Mesenchymal stem cell (in vitro differentiated cells and primary cell): ENCODE results near the gene CLNK.

ENCODE experiments used
- DNase-seq: peaks from one replicate; pipeline ENCODE4 v3.0.0-alpha.2; 2013
- H2AFZ ChIP-seq: one replicate; pipeline ENCODE4 v1.6.1; 2013; ENCODE audit warnings: low read depth, mild to moderate bottlenecking, control low read depth, inconsistent platforms, low read length, moderate library complexity
- H2AK5ac ChIP-seq: 2 replicates; pipeline ENCODE4 v1.6.1; 2013; ENCODE audit warnings: low read length, moderate library complexity, mild to moderate bottlenecking, inconsistent platforms; ENCODE audit not compliant: severe bottlenecking
- H2BK120ac ChIP-seq: one replicate; pipeline ENCODE4 v1.6.1; 2013; ENCODE audit warnings: low read depth, mild to moderate bottlenecking, inconsistent platforms, low read length, moderate library complexity
- H2BK12ac ChIP-seq, 2 experiments: one replicate each; pipeline ENCODE4 v1.6.1; 2013; ENCODE audit warnings: inconsistent platforms in 2 of 2, low read length in 2 of 2, mild to moderate bottlenecking in 2 of 2, moderate library complexity in 2 of 2, control low read depth in 1 of 2
- H2BK15ac ChIP-seq: one replicate; pipeline ENCODE4 v1.6.1; 2013; ENCODE audit warnings: mild to moderate bottlenecking, low read depth, inconsistent platforms; ENCODE audit not compliant: poor library complexity, severe bottlenecking
- H2BK5ac ChIP-seq: 2 replicates; pipeline ENCODE4 v1.6.1; 2013; ENCODE audit warnings: low read depth, mild to moderate bottlenecking, low read length, control low read depth, inconsistent platforms; ENCODE audit not compliant: poor library complexity, severe bottlenecking
- H3K14ac ChIP-seq, 2 experiments: one replicate each; pipeline ENCODE4 v1.6.1; 2013; ENCODE audit warnings: inconsistent platforms in 2 of 2, low read length in 2 of 2, control low read depth in 1 of 2, mild to moderate bottlenecking in 1 of 2, moderate library complexity in 1 of 2
- H3K18ac ChIP-seq, 2 experiments: one replicate each; pipeline ENCODE4 v1.6.1; 2013; ENCODE audit warnings: inconsistent platforms in 2 of 2, low read length in 2 of 2, control low read depth in 1 of 2, low read depth in 1 of 2, mild to moderate bottlenecking in 1 of 2
- H3K23ac ChIP-seq, 2 experiments: one replicate each; pipeline ENCODE4 v1.6.1; 2013; ENCODE audit warnings: inconsistent platforms in 2 of 2, low read length in 2 of 2, mild to moderate bottlenecking in 2 of 2, moderate library complexity in 2 of 2, control low read depth in 1 of 2
- H3K27ac ChIP-seq: 2 replicates; pipeline ENCODE4 v1.5.1; 2013; ENCODE audit warnings: mild to moderate bottlenecking, moderate library complexity, low read length, control low read depth, inconsistent platforms; ENCODE audit not compliant: poor library complexity, severe bottlenecking
- H3K27me3 ChIP-seq, 2 experiments: 2 replicates each; pipeline versions ENCODE4 v1.6.1 to v1.7.0; 2013; ENCODE audit warnings: low read length in 2 of 2, mild to moderate bottlenecking in 2 of 2, moderate library complexity in 2 of 2, control low read depth in 1 of 2, inconsistent platforms in 1 of 2; ENCODE audit not compliant: control insufficient read depth in 1 of 2, insufficient read depth in 1 of 2
- H3K36me3 ChIP-seq, 2 experiments: 2 replicates each; pipeline versions ENCODE4 v1.6.1 to v1.7.0; 2013; ENCODE audit warnings: low read length in 2 of 2, control low read depth in 1 of 2, inconsistent platforms in 1 of 2, low read depth in 1 of 2, mild to moderate bottlenecking in 1 of 2; ENCODE audit not compliant: insufficient read depth in 2 of 2, control insufficient read depth in 1 of 2
- H3K4ac ChIP-seq, 2 experiments: one replicate each; pipeline ENCODE4 v1.6.1; 2013; ENCODE audit warnings: inconsistent platforms in 2 of 2, low read length in 2 of 2, mild to moderate bottlenecking in 2 of 2, moderate library complexity in 2 of 2, control low read depth in 1 of 2, low read depth in 1 of 2
- H3K4me1 ChIP-seq: 2 replicates; pipeline ENCODE4 v1.6.1; 2013; ENCODE audit warnings: low read depth, low read length, control low read depth; ENCODE audit not compliant: control insufficient read depth, insufficient read depth
- H3K4me2 ChIP-seq: 2 replicates; pipeline ENCODE4 v1.6.1; 2013; ENCODE audit warnings: low read length, mild to moderate bottlenecking, inconsistent platforms; ENCODE audit not compliant: poor library complexity, severe bottlenecking
- H3K4me3 ChIP-seq, 2 experiments: 2 replicates each; pipeline versions ENCODE4 v1.5.1 to v1.7.0; 2013; ENCODE audit warnings: low read length in 2 of 2, mild to moderate bottlenecking in 2 of 2, control low read depth in 1 of 2, low read depth in 1 of 2; ENCODE audit not compliant: insufficient read depth in 1 of 2
- H3K79me1 ChIP-seq: replicated peaks from 2 replicates; pipeline ENCODE4 v1.6.1; 2013; ENCODE audit warnings: mild to moderate bottlenecking, control low read depth, low read length, inconsistent platforms; ENCODE audit not compliant: poor library complexity, severe bottlenecking
- H3K9ac ChIP-seq: 2 replicates; pipeline ENCODE4 v1.7.0; 2013; ENCODE audit warnings: mild to moderate bottlenecking, low read length, moderate library complexity
- H3K9me3 ChIP-seq: 2 replicates; pipeline ENCODE4 v1.7.0; 2013; ENCODE audit warnings: mild to moderate bottlenecking, low read length; ENCODE audit not compliant: control insufficient read depth
- H4K8ac ChIP-seq: one replicate; pipeline ENCODE4 v1.6.1; 2013; ENCODE audit warnings: inconsistent platforms, mild to moderate bottlenecking, low read length, moderate library complexity
- H4K91ac ChIP-seq: one replicate; pipeline ENCODE4 v1.6.1; 2013; ENCODE audit warnings: mild to moderate bottlenecking, low read length, inconsistent platforms
- WGBS: methylation state at CpG from one replicate; pipeline ENCODE4 v1.1.7; 2013; ENCODE audit warnings: mixed read lengths; 5-methylcytosine and 5-hydroxymethylcytosine counted together

CLNK gene

GRCh38 chr4:10587697-10588096 is 96.9 kb downstream of the CLNK start:
- no peak overlapping the region for H3K4ac ChIP-seq
- H2AFZ ChIP-seq, result no peak overlapping the region
- H4K8ac ChIP-seq, result no peak overlapping the region
- DNase-seq, result no peak
- no peak overlapping the region for H3K9ac ChIP-seq
- H3K9me3 ChIP-seq, result no peaks in the 10 kb centered on the region
- H2AK5ac ChIP-seq, result no peak overlapping the region
- no peak overlapping the region for H3K14ac ChIP-seq
- H2BK120ac ChIP-seq, result no peak overlapping the region
- no peak overlapping the region for H3K4me2 ChIP-seq
- no peaks in the 10 kb centered on the region for H3K36me3 ChIP-seq
- no peak overlapping the region for H2BK5ac ChIP-seq
- no peak overlapping the region for H2BK12ac ChIP-seq
- H3K27me3 ChIP-seq, result no peaks in the 10 kb centered on the region
- H4K91ac ChIP-seq, result no peak overlapping the region
- peaks cover 15% of the 10 kb centered on the region for H3K4me1 ChIP-seq
- no peak overlapping the region for H2BK15ac ChIP-seq
- H3K4me3 ChIP-seq, result no peak overlapping the region
- no peak overlapping the region for H3K23ac ChIP-seq
- H3K18ac ChIP-seq, result no peak overlapping the region
- no peak overlapping the region for H3K27ac ChIP-seq
- WGBS, result 37% methylated on average over 7 of the region's 8 CpGs
- no peaks in the 10 kb centered on the region for H3K79me1 ChIP-seq

- Histone ChIP-seq H2AK5ac (no peak overlapping the region), H3K4me2 (no peak overlapping the region), H3K79me1 (no peaks in the 10 kb centered on the region), H2BK5ac (no peak overlapping the region), H3K27ac (no peak overlapping the region), H3K14ac (no peak overlapping the region), H2BK15ac (no peak overlapping the region), H3K4me3 (no peak overlapping the region), H4K8ac (no peak overlapping the region), H3K9ac (no peak overlapping the region), H3K4ac (no peak overlapping the region), H4K91ac (no peak overlapping the region), H3K36me3 (no peaks in the 10 kb centered on the region), H3K9me3 (no peaks in the 10 kb centered on the region), H3K27me3 (no peaks in the 10 kb centered on the region), H2BK12ac (no peak overlapping the region), H3K23ac (no peak overlapping the region), H2AFZ (no peak overlapping the region), H3K4me1 (peaks cover 15% of the 10 kb centered on the region), H3K18ac (no peak overlapping the region), H2BK120ac (no peak overlapping the region)
- WGBS, result 97% methylated on average over 12 of the region's 12 CpGs
- DNase-seq, result no peak
Measured at GRCh38 chr4:10587296-10587695, 97.3 kb downstream of the CLNK start.

GRCh38 chr4:10584042-10584441 is 100.5 kb downstream of the CLNK start:
- Histone ChIP-seq H3K4me1 (peaks cover 9% of the 10 kb centered on the region), H2BK5ac (no peak overlapping the region), H4K91ac (no peak overlapping the region), H3K9ac (peak overlapping the region; percentile 8), H3K79me1 (no peaks in the 10 kb centered on the region), H3K23ac (no peak overlapping the region), H3K4me3 (peak overlapping the region in 1 of 2 experiments; percentile 54), H2BK15ac (no peak overlapping the region), H4K8ac (no peak overlapping the region), H2AFZ (no peak overlapping the region), H3K9me3 (no peaks in the 10 kb centered on the region), H3K4me2 (no peak overlapping the region), H3K27me3 (peaks cover under 1 to 6% of the 10 kb centered on the region in 2 experiments), H2BK120ac (no peak overlapping the region), H3K36me3 (no peaks in the 10 kb centered on the region), H3K14ac (no peak overlapping the region), H2AK5ac (no peak overlapping the region), H3K18ac (peak overlapping the region in 1 of 2 experiments; percentile 60), H3K4ac (no peak overlapping the region), H2BK12ac (no peak overlapping the region), H3K27ac (peak overlapping the region; percentile 36)
- peak; percentile 92 for DNase-seq
- 8% methylated on average over 2 of the region's 2 CpGs for WGBS

GRCh38 chr4:10582951-10583350 is 101.6 kb downstream of the CLNK start:
- 86% methylated on average over 6 of the region's 8 CpGs for WGBS
- no peak overlapping the region for H4K91ac ChIP-seq
- H3K9ac ChIP-seq, result no peak overlapping the region
- H3K79me1 ChIP-seq, result no peaks in the 10 kb centered on the region
- no peak overlapping the region for H2AFZ ChIP-seq
- no peak overlapping the region for H3K27ac ChIP-seq
- no peaks in the 10 kb centered on the region for H3K9me3 ChIP-seq
- H3K27me3 ChIP-seq, result peaks cover 3 to 9% of the 10 kb centered on the region in 2 experiments
- peak; percentile 30 for DNase-seq
- H2BK15ac ChIP-seq, result no peak overlapping the region
- no peak overlapping the region for H3K4ac ChIP-seq
- H3K4me3 ChIP-seq, result no peak overlapping the region
- no peaks in the 10 kb centered on the region for H3K36me3 ChIP-seq
- no peak overlapping the region for H3K4me2 ChIP-seq
- no peak overlapping the region for H2AK5ac ChIP-seq
- H3K14ac ChIP-seq, result no peak overlapping the region
- no peak overlapping the region for H2BK12ac ChIP-seq
- no peak overlapping the region for H2BK5ac ChIP-seq
- no peak overlapping the region for H3K23ac ChIP-seq
- H3K4me1 ChIP-seq, result peaks cover 9% of the 10 kb centered on the region
- no peak overlapping the region for H4K8ac ChIP-seq
- no peak overlapping the region for H2BK120ac ChIP-seq
- H3K18ac ChIP-seq, result no peak overlapping the region
